Measurements from ENCODE around the gene HKDC1.

HKDC1 gene

DNA sequence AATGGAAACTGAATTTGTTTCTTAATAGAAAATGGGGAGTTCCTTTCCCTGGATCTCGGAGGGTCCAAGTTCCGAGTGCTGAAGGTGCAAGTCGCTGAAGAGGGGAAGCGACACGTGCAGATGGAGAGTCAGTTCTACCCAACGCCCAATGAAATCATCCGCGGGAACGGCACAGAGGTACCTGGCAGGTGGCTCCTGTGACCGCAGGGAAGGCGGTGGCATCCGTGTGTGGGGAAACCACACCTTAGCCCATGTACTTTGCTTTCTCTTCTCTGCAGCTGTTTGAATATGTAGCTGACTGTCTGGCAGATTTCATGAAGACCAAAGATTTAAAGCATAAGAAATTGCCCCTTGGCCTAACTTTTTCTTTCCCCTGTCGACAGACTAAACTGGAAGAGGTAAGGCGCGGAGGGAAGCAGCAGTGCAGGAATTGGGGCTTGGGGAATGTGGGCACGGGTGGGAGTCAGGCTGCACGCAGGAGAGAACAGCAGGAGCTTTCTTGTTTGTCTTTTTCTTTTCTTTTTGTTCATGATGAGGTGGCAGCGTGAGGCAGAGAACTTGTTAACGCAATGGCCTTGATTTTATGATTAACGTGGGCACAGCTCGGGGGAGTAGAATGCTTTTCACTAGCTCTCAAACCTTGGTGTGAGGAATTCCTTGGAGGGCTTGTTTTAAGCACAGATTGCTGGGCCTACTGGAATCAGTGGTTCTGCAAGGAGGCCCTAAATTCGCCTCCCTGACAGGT, 12.8 kb downstream of the HKDC1 start:
- Histone ChIP-seq H3K36me3 (ENCODE audit: insufficient read depth) (no peaks in the 10 kb centered on the region), H3K9ac (no peak overlapping the region), H3K79me2 (ENCODE audit: insufficient read depth, low read depth) (no peaks in the 10 kb centered on the region), H3K27me3 (ENCODE audit: insufficient read depth, low read depth) (no peaks in the 10 kb centered on the region), H3K4me1 (ENCODE audit: low read depth, poor library complexity, severe bottlenecking) (peaks cover 30% of the 10 kb centered on the region), H3K4me3 (IDR thresholded peaks at IDR 0.05; ENCODE audit: insufficient read depth, low read depth, low read length) (no peak overlapping the region), H3K4me2 (no peak overlapping the region), H4K20me1 (ENCODE audit: insufficient read depth) (no peaks in the 10 kb centered on the region), H2AFZ (ENCODE audit: low read depth) (no peak overlapping the region), H3K27ac (no peak overlapping the region)
- no peak for TF ChIP-seq CTCF (conservative IDR thresholded peaks at IDR 0.05; ENCODE audit: low read depth, low read length)

- no peak overlapping the region for H3K9ac ChIP-seq
- TF ChIP-seq CTCF (conservative IDR thresholded peaks at IDR 0.05; ENCODE audit: low read depth, low read length), result no peak
- no peaks in the 10 kb centered on the region for H4K20me1 ChIP-seq (ENCODE audit: insufficient read depth)
- no peak overlapping the region for H2AFZ ChIP-seq (ENCODE audit: low read depth)
- no peaks in the 10 kb centered on the region for H3K79me2 ChIP-seq (ENCODE audit: insufficient read depth, low read depth)
- H3K27ac ChIP-seq, result no peak overlapping the region
- H3K4me2 ChIP-seq, result no peak overlapping the region
- peaks cover 15% of the 10 kb centered on the region for H3K4me1 ChIP-seq (ENCODE audit: low read depth, poor library complexity, severe bottlenecking)
- H3K36me3 ChIP-seq (ENCODE audit: insufficient read depth), result no peaks in the 10 kb centered on the region
- H3K4me3 ChIP-seq (IDR thresholded peaks at IDR 0.05; ENCODE audit: insufficient read depth, low read depth, low read length), result no peak overlapping the region
- no peaks in the 10 kb centered on the region for H3K27me3 ChIP-seq (ENCODE audit: insufficient read depth, low read depth)
These were observed 14.3 kb downstream of the HKDC1 start for GRCh38 chr10:69234447-69234846.

- Histone ChIP-seq H3K27ac (no peak overlapping the region), H3K36me3 (ENCODE audit: insufficient read depth) (no peaks in the 10 kb centered on the region), H3K27me3 (ENCODE audit: insufficient read depth, low read depth) (no peaks in the 10 kb centered on the region), H3K4me2 (no peak overlapping the region), H2AFZ (ENCODE audit: low read depth) (peak overlapping the region; percentile 43), H3K4me3 (IDR thresholded peaks at IDR 0.05; ENCODE audit: insufficient read depth, low read depth, low read length) (no peak overlapping the region), H3K4me1 (ENCODE audit: low read depth, poor library complexity, severe bottlenecking) (peaks cover 7% of the 10 kb centered on the region), H3K79me2 (ENCODE audit: insufficient read depth, low read depth) (no peaks in the 10 kb centered on the region), H3K9ac (no peak overlapping the region), H4K20me1 (ENCODE audit: insufficient read depth) (no peaks in the 10 kb centered on the region)
- TF ChIP-seq CTCF (conservative IDR thresholded peaks at IDR 0.05; ENCODE audit: low read depth, low read length), result peak; percentile 96
These were observed 17.5 kb downstream of the HKDC1 start for GRCh38 chr10:69237528-69238159.

DNA sequence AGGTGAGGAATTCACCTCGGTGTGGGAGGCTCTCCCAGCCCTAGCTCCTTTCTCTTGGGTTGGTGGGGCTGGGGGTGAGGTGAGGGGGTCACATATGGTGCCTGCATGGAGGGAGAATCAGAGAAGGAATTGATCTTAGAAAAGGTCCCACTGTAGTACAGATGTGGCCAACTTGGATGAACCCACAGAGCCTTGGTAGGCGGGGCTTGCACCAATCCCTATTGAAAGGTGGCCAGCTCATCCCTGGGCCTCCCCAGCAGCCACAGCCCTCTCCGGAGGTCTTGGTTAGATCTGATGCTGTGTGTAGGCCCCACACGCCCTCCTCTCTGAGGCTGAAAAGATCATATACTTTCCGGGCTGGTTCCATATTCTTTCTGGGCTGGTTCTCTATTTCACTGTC, 19.0 kb downstream of the HKDC1 start:
- H3K27me3 ChIP-seq (ENCODE audit: insufficient read depth, low read depth), result no peaks in the 10 kb centered on the region
- no peak overlapping the region for H3K4me3 ChIP-seq (IDR thresholded peaks at IDR 0.05; ENCODE audit: insufficient read depth, low read depth, low read length)
- H2AFZ ChIP-seq (ENCODE audit: low read depth), result no peak overlapping the region
- H3K79me2 ChIP-seq (ENCODE audit: insufficient read depth, low read depth), result no peaks in the 10 kb centered on the region
- peaks cover 7% of the 10 kb centered on the region for H3K4me1 ChIP-seq (ENCODE audit: low read depth, poor library complexity, severe bottlenecking)
- no peak overlapping the region for H3K9ac ChIP-seq
- no peak overlapping the region for H3K27ac ChIP-seq
- no peak for TF ChIP-seq CTCF (conservative IDR thresholded peaks at IDR 0.05; ENCODE audit: low read depth, low read length)
- no peak overlapping the region for H3K4me2 ChIP-seq
- H4K20me1 ChIP-seq (ENCODE audit: insufficient read depth), result no peaks in the 10 kb centered on the region
- no peaks in the 10 kb centered on the region for H3K36me3 ChIP-seq (ENCODE audit: insufficient read depth)
